Endothelial cell of umbilical vein (primary cell): ENCODE measurements around the gene DNAJC30. TPM values are rescaled to one million over a fixed set of nuclear protein-coding genes. Genes with fewer than 3 reads are reported as not detected.

Experiments
- BruUV-seq: library from RNA; stranded (reverse); fragments of 400-500 nt; replicated peaks from 2 replicates; lab custom pipeline; 2021; lab: Mats Ljungman, UMichigan
- CTCF ChIA-PET: fragments of 300-600, 350-600 bp; sonication (Branson Sonifier 250); formaldehyde crosslinking; loops from one replicate; lab custom pipeline; 2021; ENCODE audit warnings: antibody characterized with exemption, inconsistent platforms; lab: Charles Lee
- POLR2A ChIA-PET: fragments of 300-600, 350-600 bp; sonication (Branson Sonifier 250); formaldehyde crosslinking; loops from one replicate; lab custom pipeline; 2021; ENCODE audit warnings: antibody characterized with exemption, inconsistent platforms; lab: Charles Lee
- DNase-seq: peaks from one replicate; pipeline ENCODE4 v3.0.0-alpha.2; 2011; ENCODE audit warnings: low read depth, low spot score
- FAIRE-seq: peaks from 2 replicates; lab custom pipeline; 2011; peaks lifted over from hg19 to GRCh38; lab: Jason Lieb, UNC
- H2AFZ ChIP-seq: 2 replicates; pipeline ENCODE4 v1.6.0; 2012; ENCODE audit warnings: low read depth, low read length, control low read depth, inconsistent platforms
- H3K27ac ChIP-seq: 2 replicates; pipeline ENCODE4 v1.5.1; 2011; ENCODE audit warnings: low read depth, mild to moderate bottlenecking, control low read depth, low read length, moderate library complexity; ENCODE audit not compliant: insufficient read depth
- H3K27me3 ChIP-seq, 2 experiments: 2 replicates each; pipeline versions ENCODE4 v1.6.0 to v1.6.1; 2011; ENCODE audit warnings: low read length in 2 of 2, mixed read lengths in 1 of 2; ENCODE audit not compliant: control insufficient read depth in 2 of 2, insufficient read depth in 2 of 2
- H3K36me3 ChIP-seq, 2 experiments: 2 replicates in 1 of 2; 3 replicates in 1 of 2; pipeline ENCODE4 v1.5.1; 2011; ENCODE audit warnings: low read length in 2 of 2, mild to moderate bottlenecking in 1 of 2, moderate library complexity in 1 of 2; ENCODE audit not compliant: control insufficient read depth in 2 of 2, insufficient read depth in 2 of 2; ENCODE audit errors: extremely low read depth in 1 of 2
- H3K4me1 ChIP-seq: 3 replicates; pipeline ENCODE4 v1.5.1; 2011; ENCODE audit warnings: mild to moderate bottlenecking, low read length; ENCODE audit not compliant: control insufficient read depth, insufficient read depth; ENCODE audit errors: extremely low read depth
- H3K4me2 ChIP-seq: 2 replicates; pipeline ENCODE4 v1.6.1; 2011; ENCODE audit warnings: low read length, control low read depth, mixed read lengths; ENCODE audit not compliant: insufficient read depth
- H3K4me3 ChIP-seq, 3 experiments: fragments of 200-600 bp in 1 of 3; sonication (generic), shearing (Covaris generic) in 1 of 3; replicated peaks in 1 of 3; 2 replicates each; pipeline ENCODE4 v1.5.1; 2011 to 2016; ENCODE audit warnings: control low read depth in 3 of 3, low read length in 3 of 3, mild to moderate bottlenecking in 2 of 3, inconsistent platforms in 1 of 3, low read depth in 1 of 3, moderate library complexity in 1 of 3; ENCODE audit not compliant: insufficient read depth in 1 of 3
- H3K79me2 ChIP-seq: 2 replicates; pipeline ENCODE4 v1.6.0; 2012; ENCODE audit warnings: low read length, inconsistent platforms; ENCODE audit not compliant: control insufficient read depth, insufficient read depth
- H3K9ac ChIP-seq: replicated peaks from 2 replicates; pipeline ENCODE3; 2011; ENCODE audit warnings: low read length, control low read depth; ENCODE audit not compliant: insufficient read depth; ENCODE audit errors: extremely low read depth
- H3K9me1 ChIP-seq: replicated peaks from 3 replicates; pipeline ENCODE4 v1.6.0; 2011; ENCODE audit warnings: mild to moderate bottlenecking, low read length; ENCODE audit not compliant: control insufficient read depth, insufficient read depth; ENCODE audit errors: extremely low read depth
- H3K9me3 ChIP-seq: replicated peaks from 2 replicates; pipeline ENCODE4 v1.5.1; 2012; ENCODE audit warnings: low read length, inconsistent platforms; ENCODE audit not compliant: control insufficient read depth, insufficient read depth
- H4K20me1 ChIP-seq: replicated peaks from 2 replicates; pipeline ENCODE3; 2011; ENCODE audit warnings: mild to moderate bottlenecking, low read length; ENCODE audit not compliant: control insufficient read depth, insufficient read depth; ENCODE audit errors: extremely low read depth
- EZH2 ChIP-seq: IDR thresholded peaks from 2 replicates; pipeline ENCODE4 v1.6.1; 2012; ENCODE audit warnings: borderline replicate concordance, low read depth, mild to moderate bottlenecking, moderate library complexity, low read length, inconsistent platforms; ENCODE audit not compliant: severe bottlenecking
- FOS ChIP-seq: IDR thresholded peaks from 2 replicates; pipeline ENCODE4 v1.6.1; 2011; ENCODE audit warnings: mild to moderate bottlenecking, low read length, moderate library complexity, borderline replicate concordance; ENCODE audit not compliant: insufficient read depth
- GATA2 ChIP-seq: IDR thresholded peaks from 2 replicates; pipeline ENCODE4 v1.7.0; 2011; ENCODE audit warnings: low read depth, mild to moderate bottlenecking, moderate library complexity, mixed read lengths, low read length; ENCODE audit not compliant: insufficient read length, insufficient read depth
- JUN ChIP-seq: IDR thresholded peaks from 2 replicates; pipeline ENCODE4 v1.6.1; 2011; ENCODE audit warnings: borderline replicate concordance, low read depth; ENCODE audit not compliant: insufficient read length, insufficient read depth
- MYC ChIP-seq: IDR thresholded peaks from one replicate; pipeline ENCODE4 v1.6.1; 2011; ENCODE audit warnings: mild to moderate bottlenecking, low read depth, low read length
- POLR2A ChIP-seq: IDR thresholded peaks from 2 replicates; pipeline ENCODE4 v1.6.1; 2012; ENCODE audit warnings: low read depth, mild to moderate bottlenecking, control low read depth, low read length
- POLR2AphosphoS5 ChIP-seq: IDR thresholded peaks from 2 replicates; pipeline ENCODE4 v1.6.1; 2012; ENCODE audit warnings: low read depth, mild to moderate bottlenecking, control low read depth, low read length, moderate library complexity; ENCODE audit not compliant: insufficient read depth
- dilution Hi-C: fragments of 300-500 bp; cut with MboI; formaldehyde crosslinking; loops from one replicate; pipeline ENCODE4 v1.15.0; 2019; ENCODE audit warnings: low sequenced_read_pairs; ENCODE audit not compliant: extremely low pct_ligation_motif_present
- intact Hi-C: fragments of 100-400 bp; cut with micrococcal nuclease; formaldehyde crosslinking; loops from one replicate; pipeline ENCODE4 v1.10.0; 2022
- polyA plus RNA-seq, 4 experiments: library from polyadenylated mRNA; depleted of rRNA in 3 of 4; stranded (reverse) in 3 of 4; unstranded in 1 of 4; fragments of >200 nt; gene quantifications; 2 replicates each; pipeline versions ENCODE4 v1.2.1 to v1.2.3, GENCODE V29; 2011 to 2012; ENCODE audit warnings: missing spikeins in 1 of 4
- total RNA-seq: library from RNA; stranded (reverse); gene quantifications from 2 replicates; pipeline ENCODE4 v1.2.3, GENCODE V29; 2021
- TF ChIP-seq, protein P1 (sequence below), 2 donors: IDR thresholded peaks; 1 replicate in 1 of 2; 2 replicates in 1 of 2; pipeline ENCODE4 v1.5.1; 2011; ENCODE audit warnings: low read length in 2 of 2, mild to moderate bottlenecking in 2 of 2, moderate library complexity in 2 of 2, control low read depth in 1 of 2, inconsistent platforms in 1 of 2, low read depth in 1 of 2; ENCODE audit not compliant: insufficient read depth in 1 of 2; ENCODE audit errors: extremely low read depth in 1 of 2
- TF ChIP-seq, protein P2 (sequence below): IDR thresholded peaks from 2 replicates; pipeline ENCODE4 v1.6.1; 2011; ENCODE audit not compliant: insufficient read depth, insufficient read length

The DNAJC30 gene
- total and polyA plus RNA-seq, 2 donors (not counting 3 experiments of a cell fraction or from before 2014, with no cell fraction given), result 10.6 to 11.9 TPM

DNA sequence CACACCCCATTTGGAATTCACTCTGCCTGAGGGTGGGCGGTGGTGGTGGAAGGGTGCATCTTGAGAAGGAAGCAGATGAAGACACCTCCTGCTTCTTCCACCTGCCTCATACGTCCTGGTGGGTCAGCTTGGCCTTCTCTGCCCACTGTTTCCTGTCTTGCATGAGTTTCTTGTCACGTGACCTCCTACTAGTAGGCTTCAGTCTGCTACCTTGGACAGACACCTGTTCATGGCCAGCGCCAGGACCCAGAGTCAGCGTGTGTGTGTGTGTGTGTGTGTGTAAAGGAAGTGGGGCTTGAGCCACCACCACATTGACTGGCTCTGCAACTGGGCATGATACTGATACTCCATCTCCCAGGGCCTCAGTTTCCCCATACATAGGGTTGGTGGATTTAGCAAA lies 32.7 kb downstream of the DNAJC30 start:
- H3K4me3 ChIP-seq, result no peak overlapping the region
- no peaks in the 10 kb centered on the region for H3K9me3 ChIP-seq
- no peaks in the 10 kb centered on the region for H3K79me2 ChIP-seq
- dilution Hi-C loops (no loop called here), intact Hi-C loops (no loop called here)
- ChIA-PET POLR2A (no interaction called here), CTCF (no interaction called here)
- H3K4me1 ChIP-seq, result peaks cover 4% of the 10 kb centered on the region
- H3K4me2 ChIP-seq, result no peak overlapping the region
- no peak for FAIRE-seq
- no peak for DNase-seq
- peaks cover 34 to 44% of the 10 kb centered on the region in 2 experiments for H3K27me3 ChIP-seq
- H3K27ac ChIP-seq, result no peak overlapping the region
- H4K20me1 ChIP-seq, result no peaks in the 10 kb centered on the region
- H2AFZ ChIP-seq, result no peak overlapping the region
- TF ChIP-seq EZH2, result no peak
- TF ChIP-seq, protein P1, sequence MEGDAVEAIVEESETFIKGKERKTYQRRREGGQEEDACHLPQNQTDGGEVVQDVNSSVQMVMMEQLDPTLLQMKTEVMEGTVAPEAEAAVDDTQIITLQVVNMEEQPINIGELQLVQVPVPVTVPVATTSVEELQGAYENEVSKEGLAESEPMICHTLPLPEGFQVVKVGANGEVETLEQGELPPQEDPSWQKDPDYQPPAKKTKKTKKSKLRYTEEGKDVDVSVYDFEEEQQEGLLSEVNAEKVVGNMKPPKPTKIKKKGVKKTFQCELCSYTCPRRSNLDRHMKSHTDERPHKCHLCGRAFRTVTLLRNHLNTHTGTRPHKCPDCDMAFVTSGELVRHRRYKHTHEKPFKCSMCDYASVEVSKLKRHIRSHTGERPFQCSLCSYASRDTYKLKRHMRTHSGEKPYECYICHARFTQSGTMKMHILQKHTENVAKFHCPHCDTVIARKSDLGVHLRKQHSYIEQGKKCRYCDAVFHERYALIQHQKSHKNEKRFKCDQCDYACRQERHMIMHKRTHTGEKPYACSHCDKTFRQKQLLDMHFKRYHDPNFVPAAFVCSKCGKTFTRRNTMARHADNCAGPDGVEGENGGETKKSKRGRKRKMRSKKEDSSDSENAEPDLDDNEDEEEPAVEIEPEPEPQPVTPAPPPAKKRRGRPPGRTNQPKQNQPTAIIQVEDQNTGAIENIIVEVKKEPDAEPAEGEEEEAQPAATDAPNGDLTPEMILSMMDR (IDR thresholded peaks at IDR 0.05; ENCODE audit: extremely low read depth in 1 of 2, insufficient read depth in 1 of 2, low read depth in 1 of 2, low read length in 2 of 2), result no peak
- TF ChIP-seq, protein P2, sequence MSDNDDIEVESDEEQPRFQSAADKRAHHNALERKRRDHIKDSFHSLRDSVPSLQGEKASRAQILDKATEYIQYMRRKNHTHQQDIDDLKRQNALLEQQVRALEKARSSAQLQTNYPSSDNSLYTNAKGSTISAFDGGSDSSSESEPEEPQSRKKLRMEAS, result no peak
- TF ChIP-seq FOS, result no peak
- no peak for TF ChIP-seq GATA2
- no peak for TF ChIP-seq MYC
- no peak for TF ChIP-seq POLR2AphosphoS5
- no peak for TF ChIP-seq POLR2A
- no peak for TF ChIP-seq JUN
- BruUV-seq, result no TSS peak
- H3K9ac ChIP-seq, result no peak overlapping the region
- no peaks in the 10 kb centered on the region for H3K36me3 ChIP-seq
- H3K9me1 ChIP-seq, result no peaks in the 10 kb centered on the region
